GM12864 (cell line): ENCODE data around the gene POU3F2.
A peak's percentile ranks its signal among the peaks of the same experiment; 100 is the strongest.

Experiments
- DNase-seq: peaks from one replicate; pipeline ENCODE4 v3.0.0-alpha.2; 2011; ENCODE audit warnings: low read depth
- H3K4me3 ChIP-seq: 2 replicates; pipeline ENCODE4 v1.5.1; 2011; ENCODE audit warnings: mild to moderate bottlenecking, low read depth, low read length, control low read depth
- TF ChIP-seq, protein P1 (sequence below): IDR thresholded peaks from 2 replicates; pipeline ENCODE4 v1.5.1; 2011; ENCODE audit warnings: low read depth, mild to moderate bottlenecking, moderate library complexity, low read length, control low read depth, inconsistent platforms; ENCODE audit errors: missing control alignments

The POU3F2 gene

DNA sequence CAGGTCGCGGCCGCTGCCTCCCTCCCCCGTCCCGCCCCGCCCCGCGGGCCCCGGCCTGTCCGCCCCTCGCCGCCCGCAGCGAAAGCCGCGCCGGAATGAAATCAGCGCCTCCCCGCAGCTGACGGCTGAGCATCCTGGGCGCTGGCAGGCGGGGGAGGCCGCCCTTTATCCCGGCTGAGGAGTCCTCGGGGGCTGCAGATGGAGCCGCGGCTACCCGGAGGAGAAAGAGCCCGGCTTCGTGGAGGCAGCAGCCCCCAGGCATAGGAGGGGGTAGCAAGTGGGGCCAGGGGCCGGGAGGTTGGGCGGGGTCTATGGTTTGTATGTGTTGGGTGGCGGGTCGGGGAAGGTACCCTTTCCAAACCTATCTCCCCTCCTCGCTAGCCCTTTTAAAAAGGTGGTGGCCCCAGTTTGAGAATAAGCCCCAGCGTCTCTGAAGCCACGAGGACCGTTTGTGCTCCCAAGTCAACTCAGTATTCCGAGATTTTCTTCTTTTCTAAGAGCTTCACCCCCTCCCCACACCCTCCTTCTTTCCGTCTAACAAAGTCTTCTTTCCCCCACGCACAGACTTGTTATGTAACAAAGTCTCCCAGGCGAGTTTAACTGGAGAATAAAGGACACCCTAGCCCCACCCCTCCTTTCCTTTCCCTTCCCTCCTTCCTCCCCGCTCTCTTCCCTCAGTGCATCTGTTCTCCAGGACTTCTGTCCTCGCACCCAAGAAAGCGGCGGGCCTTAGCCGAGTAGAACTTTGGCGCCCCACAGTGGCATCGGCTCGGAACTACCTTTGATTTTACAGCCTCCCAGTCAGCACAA lies 11.0 kb downstream of the POU3F2 start:
- TF ChIP-seq, protein P1, sequence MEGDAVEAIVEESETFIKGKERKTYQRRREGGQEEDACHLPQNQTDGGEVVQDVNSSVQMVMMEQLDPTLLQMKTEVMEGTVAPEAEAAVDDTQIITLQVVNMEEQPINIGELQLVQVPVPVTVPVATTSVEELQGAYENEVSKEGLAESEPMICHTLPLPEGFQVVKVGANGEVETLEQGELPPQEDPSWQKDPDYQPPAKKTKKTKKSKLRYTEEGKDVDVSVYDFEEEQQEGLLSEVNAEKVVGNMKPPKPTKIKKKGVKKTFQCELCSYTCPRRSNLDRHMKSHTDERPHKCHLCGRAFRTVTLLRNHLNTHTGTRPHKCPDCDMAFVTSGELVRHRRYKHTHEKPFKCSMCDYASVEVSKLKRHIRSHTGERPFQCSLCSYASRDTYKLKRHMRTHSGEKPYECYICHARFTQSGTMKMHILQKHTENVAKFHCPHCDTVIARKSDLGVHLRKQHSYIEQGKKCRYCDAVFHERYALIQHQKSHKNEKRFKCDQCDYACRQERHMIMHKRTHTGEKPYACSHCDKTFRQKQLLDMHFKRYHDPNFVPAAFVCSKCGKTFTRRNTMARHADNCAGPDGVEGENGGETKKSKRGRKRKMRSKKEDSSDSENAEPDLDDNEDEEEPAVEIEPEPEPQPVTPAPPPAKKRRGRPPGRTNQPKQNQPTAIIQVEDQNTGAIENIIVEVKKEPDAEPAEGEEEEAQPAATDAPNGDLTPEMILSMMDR: peak; percentile 87
- no peak overlapping the region for H3K4me3 ChIP-seq
- peak; percentile 22 for DNase-seq

DNA sequence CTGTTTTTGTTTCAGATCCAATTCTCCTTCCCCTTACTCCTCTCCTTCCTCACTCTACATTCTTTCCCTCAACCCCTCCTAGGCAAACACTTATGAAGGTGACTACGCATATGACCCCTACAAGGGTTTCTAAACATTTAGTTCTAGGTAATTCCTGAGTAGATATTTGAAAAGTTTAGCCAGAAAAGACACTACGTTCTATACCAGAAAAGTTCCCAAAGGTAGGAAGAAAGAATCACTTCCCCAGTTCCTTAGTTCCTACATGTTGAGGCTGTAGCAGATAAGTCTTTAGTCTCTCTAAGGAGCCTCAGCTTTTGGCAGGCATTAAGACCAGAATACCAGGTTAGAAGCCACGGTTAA lies 11.6 kb downstream of the POU3F2 start:
- no peak overlapping the region for H3K4me3 ChIP-seq
- TF ChIP-seq, protein P1: no peak

DNA sequence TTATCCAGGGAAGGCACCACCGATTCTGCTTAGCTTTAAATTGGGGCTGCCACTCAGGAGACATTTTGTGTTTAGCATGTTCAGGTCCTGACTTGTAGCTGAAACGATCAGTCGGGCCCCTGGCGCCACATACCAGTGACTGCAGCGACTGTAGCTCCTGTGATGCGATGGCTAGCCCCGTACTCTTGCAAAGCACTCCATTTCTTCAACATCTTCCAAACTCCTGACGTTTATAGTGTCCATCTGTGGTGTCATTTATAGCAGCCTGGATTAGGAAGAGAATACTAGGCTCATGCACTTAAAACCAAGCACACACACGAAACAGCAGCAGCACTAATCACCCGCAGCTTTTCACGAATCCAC lies 13.0 kb downstream of the POU3F2 start:
- no peak overlapping the region for H3K4me3 ChIP-seq
- TF ChIP-seq, protein P1: no peak
- no peak for DNase-seq

More for the DNA sequence above, 11.6 kb downstream of the POU3F2 start:
- no peak for DNase-seq

DNA sequence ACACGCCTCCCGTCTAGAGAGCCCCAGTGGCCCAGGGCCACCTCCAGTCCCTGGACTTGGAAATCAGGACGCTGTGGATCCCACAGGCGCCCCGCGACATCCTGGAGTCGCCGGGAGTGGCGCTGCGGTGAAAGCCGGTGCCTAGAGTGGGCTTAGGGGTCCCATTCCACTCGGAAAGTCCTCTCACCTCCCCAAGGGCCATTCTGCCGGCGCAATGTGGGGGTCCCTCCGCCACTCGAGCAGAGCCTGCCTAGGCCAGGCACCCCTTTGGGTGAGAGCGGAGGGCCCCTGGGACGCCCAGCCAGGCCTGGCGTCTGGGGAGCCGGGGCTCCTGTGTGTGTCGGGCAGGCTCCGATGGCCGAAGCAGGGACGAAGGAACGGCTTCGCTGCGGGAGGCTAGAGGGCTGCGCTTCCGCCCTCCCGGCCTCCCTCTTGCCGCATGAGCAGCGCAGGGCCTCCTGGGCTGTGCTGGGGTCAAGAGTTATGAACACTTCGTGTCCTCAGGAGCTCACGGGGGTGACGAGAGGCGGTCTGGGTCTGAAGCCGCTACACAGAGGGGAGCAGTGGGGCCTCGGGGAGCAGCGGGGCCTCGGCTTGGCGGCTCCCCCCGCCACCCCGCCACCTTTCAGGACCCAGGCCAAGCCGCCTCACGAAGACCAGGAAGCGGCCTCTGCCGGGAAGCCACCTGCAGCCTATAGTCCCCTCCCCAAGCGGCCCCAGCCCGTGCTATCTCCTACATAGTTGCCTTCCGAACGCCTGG lies 13.6 kb downstream of the POU3F2 start:
- H3K4me3 ChIP-seq: no peak overlapping the region
- TF ChIP-seq, protein P1: no peak
- no peak for DNase-seq

DNA sequence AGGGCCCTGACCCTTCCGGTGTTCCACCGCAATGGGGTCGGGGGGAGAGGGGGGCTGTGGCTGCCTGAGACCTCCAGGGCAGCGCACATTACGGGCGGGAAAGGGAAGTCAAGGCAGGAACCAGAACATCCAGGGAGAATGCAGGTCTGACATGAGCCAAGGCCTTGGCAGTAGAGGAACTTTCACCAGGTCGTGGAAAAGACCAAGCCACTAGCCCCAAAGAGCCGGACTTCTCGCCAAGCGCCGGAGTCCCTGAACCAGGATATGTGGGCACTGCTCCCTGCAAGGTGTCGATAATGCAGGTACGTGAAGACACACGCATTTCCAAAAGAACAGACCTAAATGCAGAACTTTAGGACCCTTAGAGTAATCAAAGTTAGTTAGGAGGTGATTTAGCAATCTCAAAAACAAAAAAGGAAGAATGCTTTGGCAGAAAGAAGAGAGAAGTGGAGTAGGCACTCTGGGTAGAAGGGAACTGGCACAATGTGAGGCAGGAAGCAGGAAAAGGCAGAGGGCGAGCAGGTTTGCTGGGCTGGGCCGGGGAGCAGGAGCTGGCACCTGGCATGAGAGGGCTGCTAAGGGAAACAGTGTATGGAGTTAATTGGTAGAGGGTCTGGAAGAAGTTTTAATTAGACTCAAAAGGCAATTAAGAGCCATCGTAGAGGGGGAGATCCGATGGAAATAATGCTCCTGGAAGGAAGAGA lies 14.3 kb downstream of the POU3F2 start:
- no peak overlapping the region for H3K4me3 ChIP-seq
- TF ChIP-seq, protein P1: no peak
- DNase-seq: no peak

DNA sequence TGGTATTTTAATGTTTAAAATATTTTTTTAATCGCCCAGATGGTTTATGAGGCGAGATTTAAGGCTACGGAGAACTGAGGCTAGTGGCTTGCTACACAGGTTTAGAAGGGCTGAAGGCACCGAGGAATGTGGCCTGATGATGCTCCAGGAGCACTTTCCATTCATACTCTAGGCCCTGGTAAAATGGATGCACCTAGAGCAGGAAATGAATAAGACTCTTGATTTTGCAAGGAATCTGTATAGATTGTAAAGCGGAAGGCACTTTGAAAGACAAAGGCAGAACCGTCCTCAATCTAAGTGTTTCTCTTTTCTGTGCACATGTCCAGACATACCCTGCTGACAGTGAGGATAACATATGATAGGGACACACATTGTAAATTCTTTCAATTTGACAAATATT lies 30.1 kb downstream of the POU3F2 start:
- no peak for DNase-seq
- TF ChIP-seq, protein P1: no peak
- no peak overlapping the region for H3K4me3 ChIP-seq
